Astrocyte of the cerebellum (primary cell): Measurements from ENCODE around the gene SLC27A1.
A peak's percentile ranks its signal among the peaks of the same experiment; 100 is the strongest.

Experiments
- DNase-seq: peaks from one replicate; pipeline ENCODE4 v3.0.0-alpha.2; 2011; ENCODE audit warnings: low read depth
- H3K4me3 ChIP-seq: 2 replicates; pipeline ENCODE4 v1.5.1; 2011; ENCODE audit warnings: mild to moderate bottlenecking, low read depth, low read length, moderate library complexity
- in situ Hi-C: cut with HindIII; loops from 2 replicates; pipeline ENCODE4 v1.10.0; 2017; ENCODE audit warnings: low sequenced_read_pairs
- TF ChIP-seq, protein P1 (sequence below): IDR thresholded peaks from 2 replicates; pipeline ENCODE4 v1.5.1; 2012; ENCODE audit warnings: low read length, low read depth, moderate library complexity, mild to moderate bottlenecking; ENCODE audit errors: missing control alignments

SLC27A1 gene

DNA sequence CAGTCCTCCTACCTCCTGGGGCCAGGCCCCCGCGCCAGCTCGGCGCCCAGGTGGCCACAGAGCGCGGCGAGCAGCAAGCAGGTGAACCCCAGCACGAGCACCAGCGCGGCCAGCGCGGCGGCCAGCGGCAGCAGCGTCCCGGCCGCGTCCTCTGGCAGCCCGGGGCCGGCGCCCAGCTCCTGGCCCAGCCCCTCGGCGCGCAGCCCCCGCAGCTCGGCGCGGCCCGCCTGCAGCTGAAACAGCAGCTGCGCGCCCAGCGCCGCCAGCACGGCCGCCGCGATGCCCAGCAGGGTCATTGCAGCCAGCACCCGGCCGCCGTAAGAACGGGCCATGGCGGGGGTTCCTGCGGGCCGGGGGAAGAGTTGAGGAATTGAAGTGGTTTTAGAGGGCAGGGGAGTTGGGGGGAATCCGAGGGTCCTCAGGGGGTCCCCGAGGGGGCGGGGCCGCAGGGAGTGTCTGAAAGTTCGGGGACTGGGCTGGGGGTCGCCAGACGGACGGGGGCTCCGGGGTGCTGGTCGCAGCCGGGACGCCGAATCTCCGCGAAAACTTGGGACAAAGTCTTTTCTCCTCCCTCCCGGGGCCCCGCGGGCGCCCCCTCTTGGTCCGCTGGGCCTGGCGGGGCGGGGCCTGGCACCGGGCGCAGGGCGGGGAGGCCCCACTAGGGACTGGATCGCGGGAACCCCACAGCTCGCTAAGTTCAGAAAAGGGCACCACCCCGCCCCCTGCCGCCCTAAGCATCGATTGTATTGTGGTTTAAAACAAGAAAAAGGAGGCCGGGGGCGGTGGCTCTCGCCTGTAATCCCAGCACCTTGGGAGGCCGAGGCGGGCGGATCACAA lies 22.0 kb upstream of the SLC27A1 start, which contains the start of gene TMEM221:
Gene TMEM221 (minus strand): TSS at position 538 of the 837 bp plus-strand sequence. CDS start 206 bp downstream, at position 332.
- DNase-seq: no peak
- peak within 1 kb of the TSS; percentile 35 for H3K4me3 ChIP-seq
- in situ Hi-C loops: no loop called here
- TF ChIP-seq, protein P1, sequence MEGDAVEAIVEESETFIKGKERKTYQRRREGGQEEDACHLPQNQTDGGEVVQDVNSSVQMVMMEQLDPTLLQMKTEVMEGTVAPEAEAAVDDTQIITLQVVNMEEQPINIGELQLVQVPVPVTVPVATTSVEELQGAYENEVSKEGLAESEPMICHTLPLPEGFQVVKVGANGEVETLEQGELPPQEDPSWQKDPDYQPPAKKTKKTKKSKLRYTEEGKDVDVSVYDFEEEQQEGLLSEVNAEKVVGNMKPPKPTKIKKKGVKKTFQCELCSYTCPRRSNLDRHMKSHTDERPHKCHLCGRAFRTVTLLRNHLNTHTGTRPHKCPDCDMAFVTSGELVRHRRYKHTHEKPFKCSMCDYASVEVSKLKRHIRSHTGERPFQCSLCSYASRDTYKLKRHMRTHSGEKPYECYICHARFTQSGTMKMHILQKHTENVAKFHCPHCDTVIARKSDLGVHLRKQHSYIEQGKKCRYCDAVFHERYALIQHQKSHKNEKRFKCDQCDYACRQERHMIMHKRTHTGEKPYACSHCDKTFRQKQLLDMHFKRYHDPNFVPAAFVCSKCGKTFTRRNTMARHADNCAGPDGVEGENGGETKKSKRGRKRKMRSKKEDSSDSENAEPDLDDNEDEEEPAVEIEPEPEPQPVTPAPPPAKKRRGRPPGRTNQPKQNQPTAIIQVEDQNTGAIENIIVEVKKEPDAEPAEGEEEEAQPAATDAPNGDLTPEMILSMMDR: peak; percentile 60

DNA sequence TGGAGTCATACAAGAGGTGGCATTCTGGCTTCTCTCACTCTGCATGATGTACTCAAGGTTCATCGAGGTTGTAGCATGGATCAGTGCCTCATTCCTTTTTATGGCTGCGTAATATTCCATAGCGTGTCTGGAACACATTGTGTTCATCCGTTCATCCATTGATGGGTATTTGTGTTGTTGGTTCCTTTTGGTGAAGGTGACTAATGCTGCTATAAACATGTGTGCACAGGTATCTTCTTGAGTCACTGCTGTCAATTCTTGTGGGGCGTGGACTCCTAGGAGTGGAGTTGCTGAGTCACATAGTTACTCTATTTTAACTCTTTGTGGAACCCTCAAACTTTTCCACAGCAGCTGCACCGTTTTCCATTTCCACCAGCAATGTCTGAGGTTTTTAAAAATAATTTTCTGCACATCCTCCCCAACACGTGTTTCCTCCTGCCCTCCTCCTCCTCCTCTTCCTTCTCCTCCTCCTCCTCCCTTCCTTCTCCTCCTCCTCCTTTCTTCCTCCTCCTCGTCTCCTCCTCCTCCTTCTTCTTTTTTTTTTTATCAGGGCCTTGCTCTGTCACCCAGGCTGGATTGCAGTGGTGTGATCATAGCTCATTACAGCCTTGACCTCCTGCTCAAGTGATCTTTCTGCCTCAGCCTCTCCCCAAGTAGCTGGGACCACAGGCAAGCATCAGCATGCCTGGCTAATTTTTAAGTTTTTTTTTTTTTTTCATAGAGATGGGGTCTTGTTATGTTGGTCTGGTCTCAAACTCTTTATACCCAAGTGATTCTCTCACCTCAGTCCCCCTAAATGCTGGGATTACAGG lies 19.9 kb upstream of the SLC27A1 start:
- H3K4me3 ChIP-seq: no peak overlapping the region
- in situ Hi-C loops: no loop called here
- TF ChIP-seq, protein P1: no peak
- DNase-seq: no peak

GRCh38 chr19:17451820-17452219 lies 18.5 kb upstream of the SLC27A1 start:
- TF ChIP-seq, protein P1: no peak
- in situ Hi-C loops: no loop called here
- no peak for DNase-seq
- no peak overlapping the region for H3K4me3 ChIP-seq

DNA sequence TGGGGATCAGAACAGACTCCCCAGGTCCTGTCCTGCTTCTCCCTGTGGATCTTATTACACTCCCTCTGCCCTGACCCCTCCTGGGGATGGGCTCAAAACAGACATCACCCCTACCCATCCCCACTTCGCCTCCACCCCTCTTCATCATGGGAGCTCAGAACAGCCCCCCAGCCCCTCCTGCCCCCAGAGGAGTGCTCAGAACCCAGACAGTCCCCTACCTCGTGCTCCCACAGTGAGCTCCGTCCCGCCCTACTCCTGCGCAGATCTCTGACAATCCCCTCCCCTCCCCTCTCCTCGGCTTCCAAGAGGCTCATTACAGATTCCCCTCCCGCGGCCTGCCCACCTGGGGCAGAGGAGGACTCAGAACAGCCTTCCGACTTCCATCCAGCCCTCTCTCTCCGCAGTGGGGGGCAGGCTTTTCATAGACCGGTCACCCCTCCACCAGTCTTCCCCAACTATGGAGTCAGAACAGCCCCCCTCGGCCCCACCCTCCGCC lies 15.7 kb upstream of the SLC27A1 start:
- DNase-seq: no peak
- TF ChIP-seq, protein P1: no peak
- no peak overlapping the region for H3K4me3 ChIP-seq
- in situ Hi-C loops: no loop called here

GRCh38 chr19:17455308-17456123 lies 14.8 kb upstream of the SLC27A1 start:
- TF ChIP-seq, protein P1: no peak
- DNase-seq: no peak
- in situ Hi-C loops: no loop called here
- no peak overlapping the region for H3K4me3 ChIP-seq

DNA sequence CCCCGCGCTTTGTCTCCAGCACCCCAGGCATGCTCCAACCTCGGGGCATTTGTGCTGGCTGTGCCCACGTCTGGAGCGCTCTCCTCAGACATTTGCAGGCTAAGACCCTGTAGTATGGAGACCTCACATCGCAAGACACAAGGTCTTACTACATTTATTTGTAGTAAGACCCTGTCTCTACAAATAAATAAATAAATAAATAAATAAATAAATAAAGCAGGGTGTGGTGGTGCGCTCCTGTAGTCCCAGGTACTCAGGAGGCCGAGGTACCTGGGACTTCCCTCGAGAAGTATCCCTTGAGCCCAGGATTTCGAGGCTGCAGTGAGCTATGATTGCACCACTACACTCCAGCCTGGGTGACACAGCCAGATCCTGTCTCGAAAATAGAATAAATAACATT lies 14.2 kb upstream of the SLC27A1 start:
- DNase-seq: no peak
- TF ChIP-seq, protein P1: no peak
- in situ Hi-C loops: no loop called here
- no peak overlapping the region for H3K4me3 ChIP-seq
